Transverse colon (tissue), 4 donors: ENCODE data around the gene MYLK. TPM values are rescaled to one million over a fixed set of nuclear protein-coding genes. Genes with fewer than 3 reads are reported as not detected.
"Not testable (repeated sequence)": the region's sequence is repeated elsewhere in the genome, so short reads cannot be mapped to it uniquely, and the experiment has no call there.

Experiments used
- DNase-seq: peaks from one replicate; pipeline ENCODE4 v3.0.0-alpha.2; 2019
- H3K27ac ChIP-seq, 4 donors: fragments of 200-600 bp; sonication (generic); 2 replicates each; pipeline ENCODE4 v1.5.1; 2016 to 2018; ENCODE audit warnings: inconsistent platforms in 4 of 4
- H3K27me3 ChIP-seq: fragments of 200-600 bp; sonication (generic); 2 replicates; pipeline ENCODE4 v1.5.1; 2017; ENCODE audit warnings: inconsistent platforms
- H3K36me3 ChIP-seq, 4 donors: fragments of 200-600 bp; sonication (generic); 2 replicates each; pipeline ENCODE4 v1.5.1; 2017 to 2019; ENCODE audit warnings: inconsistent platforms in 4 of 4
- H3K4me1 ChIP-seq, 4 donors: fragments of 200-600 bp; sonication (generic); 2 replicates each; pipeline ENCODE4 v1.5.1; 2017 to 2020; ENCODE audit warnings: inconsistent platforms in 4 of 4
- H3K4me3 ChIP-seq, 4 donors: fragments of 200-600 bp; sonication (generic); 1 replicate in 1 of 4; 2 replicates in 3 of 4; pipeline versions ENCODE4 v1.5.1 to v1.6.1; 2017 to 2019; ENCODE audit warnings: inconsistent platforms in 4 of 4
- H3K9me3 ChIP-seq, 2 donors: fragments of 200-600 bp; sonication (generic); 2 replicates each; pipeline ENCODE4 v1.5.1; 2017 to 2019; ENCODE audit warnings: inconsistent platforms in 2 of 2
- EP300 ChIP-seq: sonication (generic); formaldehyde crosslinking; IDR thresholded peaks from one replicate; pipeline ENCODE4 v1.6.1; 2017; ENCODE audit warnings: antibody characterized with exemption, low read depth
- POLR2A ChIP-seq: fragments of 450-650 bp; IDR thresholded peaks from one replicate; pipeline ENCODE4 v1.6.1; 2016; ENCODE audit warnings: antibody characterized with exemption, mild to moderate bottlenecking, moderate library complexity
- POLR2AphosphoS5 ChIP-seq, 3 donors: sonication (generic); formaldehyde crosslinking; IDR thresholded peaks; one replicate each; pipeline ENCODE4 v1.6.1; 2016; ENCODE audit warnings: antibody characterized with exemption in 3 of 3
- WGBS, 2 donors: methylation state at CpG; one replicate each; pipeline ENCODE4 v1.1.5; 2018; ENCODE audit warnings: low coverage in 1 of 2; 5-methylcytosine and 5-hydroxymethylcytosine counted together
- in situ Hi-C, 4 donors: fragments of 200-750 bp; cut with MboI; loops; one replicate each; pipeline versions ENCODE4 v1.15.0 to v1.15.1; 2017; ENCODE audit warnings: low sequenced_read_pairs in 3 of 4, low pct_ligation_motif_present in 1 of 4, low pct_unique_long_range_greater_than_20kb in 1 of 4
- intact Hi-C: fragments of 100-400 bp; cut with DNase I; formaldehyde crosslinking; loops from one replicate; pipeline ENCODE4 v1.15.1; 2023; ENCODE audit warnings: low total_unique reads
- total RNA-seq, 4 donors: library from RNA; depleted of rRNA; stranded (reverse); fragments of >200 nt; gene quantifications; one replicate each; pipeline ENCODE4 v1.1.0, GENCODE V29; 2016
- TF ChIP-seq, protein P1 (sequence below), 5 experiments: fragments of 200-600 bp in 3 of 5; fragments of 450-650 bp in 2 of 5; sonication (generic) in 3 of 5; IDR thresholded peaks; 1 replicate in 2 of 5; 2 replicates in 3 of 5; pipeline ENCODE4 v1.5.1; 2016 to 2017; ENCODE audit warnings: antibody characterized with exemption in 5 of 5, inconsistent platforms in 3 of 5, mild to moderate bottlenecking in 2 of 5, moderate library complexity in 1 of 5

The MYLK gene
- total RNA-seq, 4 donors from 2014 or later: 230 to 527 (median 349) TPM

DNA sequence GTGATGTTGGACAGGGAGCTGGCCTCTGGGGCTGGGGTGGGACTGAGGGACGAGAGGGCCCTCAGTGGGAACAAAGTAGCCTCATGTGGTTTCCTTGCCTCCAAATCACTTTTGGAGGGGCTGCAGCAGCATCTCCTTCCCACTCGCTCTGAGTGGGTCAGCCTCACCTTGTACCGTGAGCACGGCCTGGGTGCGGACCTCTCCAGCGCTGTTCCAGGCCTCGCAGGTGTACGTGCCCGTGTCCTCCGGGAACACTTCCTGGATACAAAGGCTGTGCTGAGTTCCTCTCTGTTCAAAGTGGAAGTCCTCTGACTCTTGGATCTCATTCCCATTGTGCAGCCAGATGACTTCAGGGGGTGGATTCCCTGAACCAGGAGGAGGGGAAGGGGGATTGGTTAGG, 175.6 kb downstream of the MYLK start:
- TF ChIP-seq EP300 (no peak), POLR2A (no peak), POLR2AphosphoS5 (IDR thresholded peaks at IDR 0.05) (no peak)
- TF ChIP-seq, protein P1, sequence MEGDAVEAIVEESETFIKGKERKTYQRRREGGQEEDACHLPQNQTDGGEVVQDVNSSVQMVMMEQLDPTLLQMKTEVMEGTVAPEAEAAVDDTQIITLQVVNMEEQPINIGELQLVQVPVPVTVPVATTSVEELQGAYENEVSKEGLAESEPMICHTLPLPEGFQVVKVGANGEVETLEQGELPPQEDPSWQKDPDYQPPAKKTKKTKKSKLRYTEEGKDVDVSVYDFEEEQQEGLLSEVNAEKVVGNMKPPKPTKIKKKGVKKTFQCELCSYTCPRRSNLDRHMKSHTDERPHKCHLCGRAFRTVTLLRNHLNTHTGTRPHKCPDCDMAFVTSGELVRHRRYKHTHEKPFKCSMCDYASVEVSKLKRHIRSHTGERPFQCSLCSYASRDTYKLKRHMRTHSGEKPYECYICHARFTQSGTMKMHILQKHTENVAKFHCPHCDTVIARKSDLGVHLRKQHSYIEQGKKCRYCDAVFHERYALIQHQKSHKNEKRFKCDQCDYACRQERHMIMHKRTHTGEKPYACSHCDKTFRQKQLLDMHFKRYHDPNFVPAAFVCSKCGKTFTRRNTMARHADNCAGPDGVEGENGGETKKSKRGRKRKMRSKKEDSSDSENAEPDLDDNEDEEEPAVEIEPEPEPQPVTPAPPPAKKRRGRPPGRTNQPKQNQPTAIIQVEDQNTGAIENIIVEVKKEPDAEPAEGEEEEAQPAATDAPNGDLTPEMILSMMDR (IDR thresholded peaks at IDR 0.05): no peak
- Histone ChIP-seq H3K36me3 (no peaks in the 10 kb centered on the region), H3K9me3 (no peaks in the 10 kb centered on the region), H3K4me3 (no peak overlapping the region), H3K27me3 (no peaks in the 10 kb centered on the region), H3K27ac (no peak overlapping the region), H3K4me1 (peaks cover 0 to 16% (median 0%) of the 10 kb centered on the region in 4 donors)
- DNase-seq: no peak
- intact Hi-C loops (no loop called here), in situ Hi-C loops (no loop called here)
- WGBS, 2 donors: 92% methylated on average over 10 of the region's 10 CpGs; no CpG with 5 or more reads in 1 of the 2 donors

DNA sequence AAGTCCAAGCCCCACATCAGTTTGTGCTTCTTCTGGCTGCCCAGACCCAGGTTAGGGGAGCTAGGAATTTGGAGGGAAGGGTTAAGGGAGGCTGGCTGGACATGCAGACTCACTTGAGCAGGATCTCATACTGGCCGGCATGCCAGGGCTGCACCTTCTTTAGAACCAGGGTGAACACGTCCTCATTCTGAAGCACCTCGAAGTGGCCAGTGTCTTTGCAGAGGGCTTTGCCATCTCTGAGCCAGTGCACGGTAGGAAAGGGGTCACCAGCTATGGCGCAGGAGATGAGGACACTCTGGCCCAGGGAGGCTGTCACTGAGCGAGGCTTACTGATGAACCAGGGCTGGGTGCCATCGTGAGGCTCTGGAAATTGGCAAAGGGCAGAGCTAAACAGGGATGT, 176.5 kb downstream of the MYLK start:
- intact Hi-C loops, H3K9me3 ChIP-seq, H3K27ac ChIP-seq, in situ Hi-C loops, H3K36me3 ChIP-seq, H3K4me3 ChIP-seq, H3K27me3 ChIP-seq, DNase-seq: not testable (repeated sequence)
- 94% methylated on average over 7 of the region's 7 CpGs; no CpG with 5 or more reads in 1 of the 2 donors for WGBS, 2 donors
- peaks cover 0 to 16% (median 0%) of the 10 kb centered on the region in 4 donors for H3K4me1 ChIP-seq

DNA sequence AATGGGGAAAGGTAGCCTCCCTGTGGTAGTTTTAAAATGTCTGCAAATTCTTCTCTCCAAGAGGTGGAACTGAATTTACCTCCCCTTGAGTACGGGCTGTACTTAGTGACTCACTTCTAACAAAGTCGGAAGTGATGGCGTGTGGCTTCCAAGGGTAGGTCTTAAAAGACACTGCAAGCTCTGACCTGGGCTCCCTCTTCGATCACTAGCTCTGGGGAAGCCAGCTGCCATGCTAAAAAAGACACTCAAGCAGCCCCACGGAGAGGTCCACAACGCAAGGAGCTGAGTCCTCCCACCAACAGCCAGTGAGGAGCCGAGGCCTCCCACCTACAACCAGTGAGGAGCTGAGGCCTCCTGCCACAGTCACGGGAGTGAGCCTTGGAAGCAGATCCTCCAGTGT, 177.3 kb downstream of the MYLK start:
- in situ Hi-C loops (no loop called here), intact Hi-C loops (no loop called here)
- Histone ChIP-seq H3K27ac (no peak overlapping the region), H3K4me3 (no peak overlapping the region), H3K36me3 (no peaks in the 10 kb centered on the region), H3K4me1 (peaks cover 0 to 20% (median under 1%) of the 10 kb centered on the region in 4 donors), H3K27me3 (no peaks in the 10 kb centered on the region), H3K9me3 (no peaks in the 10 kb centered on the region)
- no peak for TF ChIP-seq POLR2A
- TF ChIP-seq, protein P1 (IDR thresholded peaks at IDR 0.05): no peak
- no peak for TF ChIP-seq EP300
- TF ChIP-seq POLR2AphosphoS5 (IDR thresholded peaks at IDR 0.05): no peak
- 81 to 92% methylated on average over 2 to 8 of the region's 8 CpGs for WGBS, 2 donors
- no peak for DNase-seq

DNA sequence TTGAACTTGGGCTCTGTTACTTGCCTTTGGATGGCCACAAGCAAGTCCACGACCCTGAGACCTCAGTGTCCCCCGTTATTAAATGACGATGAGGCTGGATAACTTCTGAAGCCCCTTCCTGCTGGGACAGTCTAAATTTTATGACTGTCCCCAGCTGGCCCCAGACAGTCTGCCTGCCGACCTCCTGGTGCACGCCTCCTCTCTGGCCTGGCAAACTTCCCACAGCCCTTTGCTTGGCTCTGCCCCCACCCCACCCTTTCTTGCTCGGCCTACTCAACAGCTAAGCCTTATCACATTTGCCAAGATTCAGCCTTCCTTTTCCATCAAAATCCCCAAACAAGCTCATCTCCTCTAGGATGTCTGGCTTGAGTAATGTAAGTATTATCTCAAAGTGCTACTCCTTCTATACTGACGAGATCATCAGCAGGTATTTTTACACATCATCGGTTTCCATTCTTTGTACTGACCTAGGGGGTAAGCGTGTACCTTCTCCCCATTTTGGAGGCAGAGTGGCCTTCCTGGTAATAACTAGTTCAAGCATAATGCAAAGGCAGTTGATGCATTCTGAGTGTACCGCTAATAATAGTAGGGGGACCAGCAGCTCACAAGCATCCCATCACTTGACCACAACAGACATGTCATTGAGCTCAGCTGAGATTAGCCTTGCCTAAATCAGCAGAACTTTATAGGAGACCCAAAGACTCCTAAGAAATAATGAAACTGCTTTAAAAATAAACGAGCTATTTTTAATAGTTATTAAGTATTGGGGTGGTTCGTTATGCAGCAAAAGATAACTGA, 178.4 kb downstream of the MYLK start:
- peak overlapping the region in 3 of 4 donors; percentile 25 to 87 (median 66) for H3K27ac ChIP-seq
- H3K27me3 ChIP-seq: no peaks in the 10 kb centered on the region
- H3K4me3 ChIP-seq: no peak overlapping the region
- H3K4me1 ChIP-seq: peaks cover 0 to 23% (median 3%) of the 10 kb centered on the region in 4 donors
- no peaks in the 10 kb centered on the region for H3K36me3 ChIP-seq
- DNase-seq: no peak
- WGBS, 2 donors: 62 to 88% methylated on average over 2 to 12 of the region's 12 CpGs
- in situ Hi-C loops: no loop called here
- TF ChIP-seq EP300: no peak
- no peak for TF ChIP-seq POLR2A
- TF ChIP-seq POLR2AphosphoS5 (IDR thresholded peaks at IDR 0.05): no peak
- TF ChIP-seq, protein P1 (IDR thresholded peaks at IDR 0.05): no peak
- intact Hi-C loops: no loop called here
- no peaks in the 10 kb centered on the region for H3K9me3 ChIP-seq
